Spleen (tissue), 11 donors: ENCODE results near the gene PHB1. TPM values are rescaled to one million over a fixed set of nuclear protein-coding genes. Genes with fewer than 3 reads are reported as not detected.
"Not testable (repeated sequence)": the region's sequence is repeated elsewhere in the genome, so short reads cannot be mapped to it uniquely, and the experiment has no call there.

Experiments used
- DNase-seq: peaks from one replicate; pipeline ENCODE4 v3.0.0-alpha.2; 2020
- H3K27ac ChIP-seq, 8 donors: fragments of 200-600 bp; sonication (generic) in 7 of 8; 1 replicate in 4 of 8; 2 replicates in 4 of 8; pipeline versions ENCODE4 v1.5.0 to v1.8.0; 2016 to 2021; ENCODE audit warnings: inconsistent platforms in 4 of 8, mild to moderate bottlenecking in 4 of 8, moderate library complexity in 1 of 8
- H3K27me3 ChIP-seq, 7 donors: fragments of 200-600 bp; sonication (generic) in 6 of 7; replicated peaks in 1 of 7; 1 replicate in 4 of 7; 2 replicates in 3 of 7; pipeline versions ENCODE4 v1.5.0 to v1.8.0; 2016 to 2021; ENCODE audit warnings: inconsistent platforms in 3 of 7, mild to moderate bottlenecking in 1 of 7
- H3K36me3 ChIP-seq, 6 donors: fragments of 200-600 bp; sonication (generic) in 5 of 6; 1 replicate in 4 of 6; 2 replicates in 2 of 6; pipeline versions ENCODE4 v1.5.0 to v1.8.0; 2016 to 2021; ENCODE audit warnings: inconsistent platforms in 2 of 6
- H3K4me1 ChIP-seq, 6 donors: fragments of 200-600 bp; sonication (generic) in 5 of 6; 1 replicate in 3 of 6; 2 replicates in 3 of 6; pipeline versions ENCODE4 v1.5.0 to v1.8.0; 2016 to 2021; ENCODE audit warnings: inconsistent platforms in 3 of 6
- H3K4me3 ChIP-seq, 8 donors: fragments of 200-600 bp; sonication (generic) in 7 of 8; 1 replicate in 4 of 8; 2 replicates in 4 of 8; pipeline versions ENCODE4 v1.5.0 to v1.8.0; 2016 to 2021; ENCODE audit warnings: inconsistent platforms in 4 of 8, mild to moderate bottlenecking in 4 of 8, moderate library complexity in 2 of 8
- H3K9me3 ChIP-seq, 8 donors: fragments of 200-600 bp; sonication (generic) in 7 of 8; 1 replicate in 4 of 8; 2 replicates in 4 of 8; pipeline versions ENCODE4 v1.5.0 to v1.8.0; 2016 to 2021; ENCODE audit warnings: inconsistent platforms in 4 of 8
- POLR2A ChIP-seq, 3 donors: fragments of 450-650 bp; IDR thresholded peaks; one replicate each; pipeline ENCODE4 v1.5.1; 2017; ENCODE audit warnings: antibody characterized with exemption in 3 of 3, mild to moderate bottlenecking in 1 of 3
- POLR2AphosphoS5 ChIP-seq, 3 donors: sonication (generic); formaldehyde crosslinking; IDR thresholded peaks; one replicate each; pipeline ENCODE4 v1.5.1; 2017; ENCODE audit warnings: antibody characterized with exemption in 3 of 3
- WGBS, 5 donors: extraction: QIAGEN DNeasy Blood & Tissue Kit in 3 of 5; methylation state at CpG; one replicate each; pipeline versions ENCODE4 v1.1.5 to v1.1.7; 2013 to 2018; 5-methylcytosine and 5-hydroxymethylcytosine counted together
- intact Hi-C: fragments of 100-400 bp; cut with DNase I; formaldehyde crosslinking; loops from one replicate; pipeline ENCODE4 v1.15.0; 2023; ENCODE audit warnings: low total_unique reads
- polyA plus RNA-seq, 3 donors: library from polyadenylated mRNA; stranded (reverse); fragments of 200-250 nt; gene quantifications; one replicate each; pipeline ENCODE4 v1.2.1, GENCODE V29; 2013
- total RNA-seq, 7 donors: library from RNA; depleted of rRNA in 3 of 7; stranded (reverse); fragments of >200 nt in 3 of 7; fragmentation: NEBNext Ultra II Directional in 4 of 7; extraction: Animal tissue kit (Norgen Biotek cat#: 25700) in 4 of 7; gene quantifications; one replicate each; pipeline versions ENCODE4 v1.1.0 to v1.2.1, GENCODE V29; 2016 to 2021
- TF ChIP-seq, protein P1 (sequence below), 11 experiments: fragments of 200-600 bp in 7 of 11; fragments of 450-650 bp in 4 of 11; sonication (generic) in 4 of 11; IDR thresholded peaks in 8 of 11; conservative IDR thresholded peaks in 3 of 11; 1 replicate in 7 of 11; 2 replicates in 4 of 11; pipeline versions ENCODE4 v1.4.0 to v1.8.0; 2016 to 2021; ENCODE audit warnings: antibody characterized with exemption in 11 of 11, inconsistent platforms in 4 of 11, mild to moderate bottlenecking in 1 of 11
- donor health status: healthy with polysubstance abuse.
- donor health status: DM: no; HTN: no; CAD: no; lungs with moderate emphysema.
- donor health status: DM: no; HTN: no; CAD: no.
- donor health status: Bipolar disorder and iron deficiency.
- donor health status: healthy.
- donor health status: DM: no; HTN: no; CAD: no.
- donor health status: DM: yes; HTN: yes; CAD: no.

Gene PHB1
- total and polyA plus RNA-seq, 10 donors: 49.4 to 109 (median 71.4) TPM

DNA sequence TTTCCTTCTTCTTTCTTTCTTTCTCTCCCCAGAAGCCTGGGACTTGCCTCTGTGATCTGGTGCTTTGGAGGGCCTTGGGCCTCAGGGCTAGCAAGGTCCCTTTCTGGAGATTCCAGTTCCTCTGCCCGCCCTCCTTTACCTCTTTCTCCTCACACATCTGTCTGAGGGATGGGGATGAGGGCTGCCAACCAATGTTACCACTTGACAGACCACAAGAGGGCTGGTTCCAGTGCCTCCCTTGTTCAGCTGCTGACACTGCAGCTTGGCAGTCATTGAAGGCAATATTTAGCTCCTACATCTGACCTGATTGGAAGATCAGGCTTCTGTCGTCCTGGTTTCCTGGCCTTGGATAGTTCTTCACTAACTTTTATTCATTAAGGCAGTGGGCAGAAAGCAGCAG is 49.0 kb downstream of the PHB1 start:
- Histone ChIP-seq H3K4me3 (no peak overlapping the region), H3K9me3 (no peaks in the 10 kb centered on the region), H3K27me3 (no peaks in the 10 kb centered on the region), H3K36me3 (no peaks in the 10 kb centered on the region), H3K4me1 (peaks cover 2 to 44% (median 22%) of the 10 kb centered on the region in 6 donors), H3K27ac (peak overlapping the region in 3 of 8 donors; percentile 12 to 15 (median 15))
- 6 to 30% (median 13%) methylated on average over 2 of the region's 2 CpGs for WGBS, 5 donors
- no peak for TF ChIP-seq POLR2A (IDR thresholded peaks at IDR 0.05)
- TF ChIP-seq, protein P1, sequence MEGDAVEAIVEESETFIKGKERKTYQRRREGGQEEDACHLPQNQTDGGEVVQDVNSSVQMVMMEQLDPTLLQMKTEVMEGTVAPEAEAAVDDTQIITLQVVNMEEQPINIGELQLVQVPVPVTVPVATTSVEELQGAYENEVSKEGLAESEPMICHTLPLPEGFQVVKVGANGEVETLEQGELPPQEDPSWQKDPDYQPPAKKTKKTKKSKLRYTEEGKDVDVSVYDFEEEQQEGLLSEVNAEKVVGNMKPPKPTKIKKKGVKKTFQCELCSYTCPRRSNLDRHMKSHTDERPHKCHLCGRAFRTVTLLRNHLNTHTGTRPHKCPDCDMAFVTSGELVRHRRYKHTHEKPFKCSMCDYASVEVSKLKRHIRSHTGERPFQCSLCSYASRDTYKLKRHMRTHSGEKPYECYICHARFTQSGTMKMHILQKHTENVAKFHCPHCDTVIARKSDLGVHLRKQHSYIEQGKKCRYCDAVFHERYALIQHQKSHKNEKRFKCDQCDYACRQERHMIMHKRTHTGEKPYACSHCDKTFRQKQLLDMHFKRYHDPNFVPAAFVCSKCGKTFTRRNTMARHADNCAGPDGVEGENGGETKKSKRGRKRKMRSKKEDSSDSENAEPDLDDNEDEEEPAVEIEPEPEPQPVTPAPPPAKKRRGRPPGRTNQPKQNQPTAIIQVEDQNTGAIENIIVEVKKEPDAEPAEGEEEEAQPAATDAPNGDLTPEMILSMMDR (IDR thresholded peaks at IDR 0.05 in 8 of 11, conservative IDR thresholded peaks at IDR 0.05 in 3 of 11): peak in 1 of 11 experiments; percentile 13
- DNase-seq: no peak
- intact Hi-C loops: loop anchor here (10.0 kb wide), 1 partner anchor 51 kb away; no protein-coding TSS in a partner anchor

DNA sequence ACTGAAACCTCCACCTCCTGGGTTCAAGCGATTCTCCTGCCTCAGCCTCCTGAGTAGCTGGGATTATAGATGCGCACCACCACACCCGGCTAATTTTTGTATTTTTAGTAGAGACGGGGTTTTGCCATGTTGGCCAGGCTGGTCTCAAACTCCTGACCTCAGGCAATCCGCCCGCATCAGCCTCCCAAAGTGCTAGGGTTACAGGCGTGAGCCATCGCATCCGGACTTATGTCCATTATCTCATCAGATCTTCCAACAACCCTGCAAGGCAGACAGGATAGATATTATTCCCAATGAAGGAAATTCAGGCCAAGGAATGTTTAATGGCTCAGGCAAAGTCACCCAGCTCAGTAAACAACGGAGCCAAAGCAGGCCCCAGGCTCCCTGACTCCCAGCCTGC is 49.6 kb downstream of the PHB1 start:
- H3K9me3 ChIP-seq, H3K4me3 ChIP-seq, DNase-seq, H3K36me3 ChIP-seq, H3K27me3 ChIP-seq: not testable (repeated sequence)
- intact Hi-C loops: loop anchor here (10.0 kb wide), 1 partner anchor 50 kb away; no protein-coding TSS in a partner anchor
- peak overlapping the region in 3 of 8 donors; percentile 12 to 15 (median 15) for H3K27ac ChIP-seq
- peaks cover 2 to 45% (median 27%) of the 10 kb centered on the region in 6 donors for H3K4me1 ChIP-seq
- WGBS, 5 donors: 91 to 98% (median 95%) methylated on average over 10 of the region's 10 CpGs

DNA sequence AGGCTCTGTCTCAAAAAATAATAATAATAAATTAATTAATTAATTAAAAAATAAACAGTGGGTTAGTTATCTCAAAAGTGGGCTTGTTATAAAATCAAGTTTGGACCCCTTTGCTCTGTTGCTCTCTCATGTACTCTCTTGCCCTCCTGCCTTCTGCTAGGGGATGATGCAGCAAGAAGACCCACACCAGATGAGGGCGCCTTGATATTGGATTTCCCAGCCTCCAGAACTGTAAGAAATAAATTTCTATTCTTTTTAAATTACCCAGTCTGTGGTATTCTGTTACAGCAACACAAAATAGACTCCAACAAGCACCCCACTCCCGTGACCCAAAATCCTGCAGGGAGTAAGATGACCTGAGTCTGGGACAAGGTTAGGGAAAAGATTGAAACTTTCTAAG is 50.6 kb downstream of the PHB1 start:
- DNase-seq: no peak
- no peak for TF ChIP-seq POLR2A (IDR thresholded peaks at IDR 0.05)
- no peak for TF ChIP-seq POLR2AphosphoS5 (IDR thresholded peaks at IDR 0.05)
- TF ChIP-seq, protein P1 (IDR thresholded peaks at IDR 0.05 in 8 of 11, conservative IDR thresholded peaks at IDR 0.05 in 3 of 11): no peak
- Histone ChIP-seq H3K27me3 (no peaks in the 10 kb centered on the region), H3K4me1 (peaks cover 9 to 55% (median 37%) of the 10 kb centered on the region in 6 donors), H3K9me3 (no peaks in the 10 kb centered on the region), H3K36me3 (no peaks in the 10 kb centered on the region), H3K4me3 (no peak overlapping the region), H3K27ac (no peak overlapping the region)
- intact Hi-C loops: loop anchor here (10.0 kb wide), 1 partner anchor 49 kb away; no protein-coding TSS in a partner anchor
- 92 to 96% (median 95%) methylated on average over 2 of the region's 2 CpGs for WGBS, 5 donors

DNA sequence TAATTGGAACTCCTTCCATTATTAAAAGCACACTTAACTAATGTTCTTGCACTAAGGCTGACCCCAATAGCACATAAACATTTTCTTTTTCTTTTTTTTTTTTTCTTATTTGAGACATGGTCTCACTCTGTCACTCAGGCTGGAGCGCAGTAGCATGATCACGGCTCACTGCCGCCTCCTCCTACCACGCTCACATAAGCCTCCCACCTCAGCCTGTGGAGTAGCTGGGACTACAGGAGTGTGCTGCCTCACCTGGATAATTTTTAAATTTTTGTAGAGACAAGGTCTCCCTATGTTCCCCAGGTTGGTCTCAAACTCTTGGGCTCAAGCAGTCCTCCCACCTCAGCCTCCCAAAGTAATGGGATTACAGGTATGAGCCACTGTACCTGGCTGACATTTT is 51.4 kb downstream of the PHB1 start:
- Histone ChIP-seq H3K27ac (peak overlapping the region in 4 of 8 donors; percentile 94 to 99 (median 96)), H3K4me1 (peaks cover 17 to 57% (median 40%) of the 10 kb centered on the region in 6 donors), H3K36me3 (no peaks in the 10 kb centered on the region), H3K9me3 (no peaks in the 10 kb centered on the region), H3K27me3 (no peaks in the 10 kb centered on the region), H3K4me3 (no peak overlapping the region)
- no peak for TF ChIP-seq POLR2A (IDR thresholded peaks at IDR 0.05)
- TF ChIP-seq, protein P1 (IDR thresholded peaks at IDR 0.05 in 8 of 11, conservative IDR thresholded peaks at IDR 0.05 in 3 of 11): no peak
- no peak for TF ChIP-seq POLR2AphosphoS5 (IDR thresholded peaks at IDR 0.05)
- DNase-seq: no peak
- WGBS, 5 donors: 90 to 99% (median 94%) methylated on average over 4 of the region's 4 CpGs
- intact Hi-C loops: loop anchor here (10.0 kb wide), 1 partner anchor 48 kb away; no protein-coding TSS in a partner anchor
